ENCODE measurements around the gene TACR1. TPM values are rescaled to one million over a fixed set of nuclear protein-coding genes. Genes with fewer than 3 reads are reported as not detected.

TACR1 gene
- polyA plus RNA-seq, 1 of the 3 experiments (the other 2 are of a cell fraction) = under 0.01 TPM

- no peak for TF ChIP-seq ZBTB33 (IDR thresholded peaks at IDR 0.05; ENCODE audit: borderline replicate concordance, low read depth)
These were observed 18.8 kb downstream of the TACR1 start (continued) for GRCh38 chr2:75180476-75180875.

GRCh38 chr2:75177427-75177826 is 21.9 kb downstream of the TACR1 start:
- Histone ChIP-seq H3K9me3 (no peaks in the 10 kb centered on the region), H3K79me2 (ENCODE audit: insufficient read depth) (no peaks in the 10 kb centered on the region), H2AFZ (ENCODE audit: low read depth) (no peak overlapping the region), H3K9me2 (no peaks in the 10 kb centered on the region), H3K4me1 (ENCODE audit: control insufficient read depth in 1 of 2, insufficient read depth in 2 of 2, low read depth in 1 of 2, low read length in 1 of 2) (no peaks in the 10 kb centered on the region; a peak in 1 of 4 replicates), H3K4me3 (ENCODE audit: low read depth in 2 of 2, low read length in 1 of 2) (no peak overlapping the region), H3K27ac (ENCODE audit: low read depth in 2 of 2, low read length in 1 of 2) (no peak overlapping the region), H3K27me3 (ENCODE audit: insufficient read depth) (no peaks in the 10 kb centered on the region), H3F3A (replicated peaks; ENCODE audit: insufficient read depth) (no peaks in the 10 kb centered on the region), H4K20me1 (ENCODE audit: insufficient read depth) (no peaks in the 10 kb centered on the region), H3K4me2 (no peak overlapping the region), H3K36me3 (replicated peaks in 1 of 2; ENCODE audit: control insufficient read depth in 1 of 2, insufficient read depth in 2 of 2, low read length in 1 of 2) (no peaks in the 10 kb centered on the region), H3K9ac (no peak overlapping the region)
- no peak for DNase-seq
- WGBS (ENCODE audit: low lambda C conversion rate) = 36% methylated on average over 2 of the region's 2 CpGs
- POLR2A ChIA-PET = no interaction called here
- TF ChIP-seq EP300 (IDR thresholded peaks at IDR 0.05; ENCODE audit: borderline replicate concordance in 1 of 2, low read depth in 1 of 2, low read length in 1 of 2) = no peak
- no peak for TF ChIP-seq ZBTB33 (IDR thresholded peaks at IDR 0.05; ENCODE audit: borderline replicate concordance, low read depth)
- TF ChIP-seq GABPA (IDR thresholded peaks at IDR 0.05; ENCODE audit: low read depth) = no peak
- TF ChIP-seq CTCF (IDR thresholded peaks at IDR 0.05) = no peak
- no peak for TF ChIP-seq IRF3 (IDR thresholded peaks at IDR 0.05; ENCODE audit: low read depth, low read length)
- no peak for TF ChIP-seq FOXJ3 (CRISPR knock-in tag; IDR thresholded peaks at IDR 0.05)
- TF ChIP-seq MXI1 (IDR thresholded peaks at IDR 0.05; ENCODE audit: low read depth, low read length) = no peak
- no peak for TF ChIP-seq MAX (IDR thresholded peaks at IDR 0.05; ENCODE audit: low read depth)
- no peak for TF ChIP-seq RAD21 (IDR thresholded peaks at IDR 0.05; ENCODE audit: low read length)
- TF ChIP-seq POLR2AphosphoS5 (IDR thresholded peaks at IDR 0.05; ENCODE audit: low read depth, low read length) = no peak
- TF ChIP-seq JUND (IDR thresholded peaks at IDR 0.05) = no peak
- no peak for TF ChIP-seq CHD2 (IDR thresholded peaks at IDR 0.05; ENCODE audit: low read length, partially characterized antibody)
- TF ChIP-seq TEAD4 (IDR thresholded peaks at IDR 0.05; ENCODE audit: borderline replicate concordance, insufficient read depth) = no peak
- TF ChIP-seq SMC3 (IDR thresholded peaks at IDR 0.05; ENCODE audit: low read depth, low read length) = no peak
- no peak for TF ChIP-seq FOXM1 (IDR thresholded peaks at IDR 0.05; ENCODE audit: low read depth)
- TF ChIP-seq PBX3 (IDR thresholded peaks at IDR 0.05) = no peak
- CTCF ChIA-PET = no interaction called here
